ENCODE measurements around the gene APBB2. TPM values are rescaled to one million over a fixed set of nuclear protein-coding genes. Genes with fewer than 3 reads are reported as not detected.

APBB2 gene
- total and polyA plus RNA-seq, 4 donors = 4.8 to 31.5 (median 11.2) TPM

- Histone ChIP-seq H3K9ac (ENCODE audit: low read depth in 1 of 2, low read length in 2 of 2) (no peak overlapping the region), H3K4me3 (ENCODE audit: low read depth in 1 of 3, low read length in 3 of 3) (no peak overlapping the region), H3K4me1 (ENCODE audit: control insufficient read depth in 4 of 4, insufficient read depth in 4 of 4, low read length in 3 of 4) (no peaks in the 10 kb centered on the region), H3K27me3 (ENCODE audit: control insufficient read depth in 4 of 4, insufficient read depth in 4 of 4, low read length in 3 of 4) (no peaks in the 10 kb centered on the region), H3K9me3 (ENCODE audit: control insufficient read depth in 4 of 4, low read length in 3 of 4) (no peaks in the 10 kb centered on the region), H3K27ac (ENCODE audit: low read depth in 1 of 2, low read length in 2 of 2) (no peak overlapping the region), H3K36me3 (ENCODE audit: control insufficient read depth in 4 of 4, insufficient read depth in 3 of 4, low read depth in 1 of 4, low read length in 3 of 4) (peaks cover 0 to 5% (median 1%) of the 10 kb centered on the region in 4 donors)
- peak; percentile 53 for TF ChIP-seq CTCF (IDR thresholded peaks at IDR 0.05; ENCODE audit: low read depth, low read length, missing input control)
- peak; percentile 60 to 80 for TF ChIP-seq RAD21 (IDR thresholded peaks at IDR 0.05)
- TF ChIP-seq FOXA1 (IDR thresholded peaks at IDR 0.05) = no peak
- DNase-seq (ENCODE audit: low spot score) = peak; percentile 76
- 90% methylated on average over 7 of the region's 7 CpGs for WGBS
These were observed 373.3 kb downstream of the APBB2 start for GRCh38 chr4:40840985-40841571.

- H3K9ac ChIP-seq (ENCODE audit: low read depth in 1 of 2, low read length in 2 of 2) = no peak overlapping the region
These were observed 373.9 kb downstream of the APBB2 start for GRCh38 chr4:40840255-40840984.

More at GRCh38 chr4:40840255-40840984, 373.9 kb downstream of the APBB2 start:
- H3K36me3 ChIP-seq (ENCODE audit: control insufficient read depth in 4 of 4, insufficient read depth in 3 of 4, low read depth in 1 of 4, low read length in 3 of 4) = peaks cover 0 to 5% (median 3%) of the 10 kb centered on the region in 4 donors
- no peaks in the 10 kb centered on the region for H3K4me1 ChIP-seq (ENCODE audit: control insufficient read depth in 4 of 4, insufficient read depth in 4 of 4, low read length in 3 of 4)
- no peak overlapping the region for H3K4me3 ChIP-seq (ENCODE audit: low read depth in 1 of 3, low read length in 3 of 3)
- TF ChIP-seq NR2F2 (IDR thresholded peaks at IDR 0.05) (no peak), HNF4A (conservative IDR thresholded peaks at IDR 0.05) (no peak), GABPA (IDR thresholded peaks at IDR 0.05 in 1 of 2, conservative IDR thresholded peaks at IDR 0.05 in 1 of 2) (no peak), RXRA (IDR thresholded peaks at IDR 0.05) (no peak), MAX (IDR thresholded peaks at IDR 0.05) (no peak), REST (IDR thresholded peaks at IDR 0.05) (no peak), SP1 (IDR thresholded peaks at IDR 0.05) (no peak)
- no peak for DNase-seq (ENCODE audit: low spot score)
- no peak overlapping the region for H3K27ac ChIP-seq (ENCODE audit: low read depth in 1 of 2, low read length in 2 of 2)
- WGBS = 88% methylated on average over 10 of the region's 10 CpGs
- H3K27me3 ChIP-seq (ENCODE audit: control insufficient read depth in 4 of 4, insufficient read depth in 4 of 4, low read length in 3 of 4) = no peaks in the 10 kb centered on the region
- no peaks in the 10 kb centered on the region for H3K9me3 ChIP-seq (ENCODE audit: control insufficient read depth in 4 of 4, low read length in 3 of 4)

All from liver (tissue), 9 donors.